Measurements from ENCODE around the gene GLI2. TPM values are rescaled to one million over a fixed set of nuclear protein-coding genes. Genes with fewer than 3 reads are reported as not detected.

The GLI2 gene
- total and polyA plus RNA-seq, 2 donors (not counting 1 experiment from before 2014, with no cell fraction given): not detected

DNA sequence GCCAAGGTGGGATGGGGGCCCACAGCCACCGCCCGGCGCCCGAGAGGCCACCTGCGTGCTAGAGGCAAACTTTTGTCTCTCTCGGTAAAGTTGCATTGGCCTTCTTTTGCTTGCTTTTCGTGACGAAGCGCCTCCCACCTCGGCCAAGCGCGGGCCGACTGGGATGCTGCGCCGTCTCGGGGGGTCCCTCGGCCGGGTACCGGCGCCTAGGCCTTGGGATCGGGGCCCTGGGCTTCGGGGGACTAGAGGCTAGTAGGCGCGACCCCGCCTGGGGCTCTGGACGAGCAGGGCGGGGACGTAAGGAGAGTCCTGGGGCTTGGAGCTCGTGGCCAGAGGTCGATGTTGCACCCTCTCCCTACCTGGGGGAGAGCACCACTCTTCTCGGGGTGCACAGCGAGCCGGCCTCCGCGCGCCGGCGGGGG lies 545 bp downstream of the GLI2 start:
- Histone ChIP-seq H3K4me3 (ENCODE audit: control extremely low read depth in 1 of 5, extremely low read depth in 1 of 5, insufficient read depth in 1 of 5, low read depth in 2 of 5, low read length in 4 of 5) (no peak overlapping the region), H3K4me1 (ENCODE audit: control insufficient read depth in 2 of 2, insufficient read depth in 2 of 2, low read length in 2 of 2) (peaks cover 3 to 5% of the 10 kb centered on the region in 2 donors), H2AFZ (ENCODE audit: insufficient read depth, low read depth, low read length, poor library complexity, severe bottlenecking) (no peak overlapping the region), H4K20me1 (ENCODE audit: control insufficient read depth, insufficient read depth, low read length, poor library complexity, severe bottlenecking) (no peaks in the 10 kb centered on the region), H3K9me3 (ENCODE audit: control extremely low read depth in 1 of 3, control insufficient read depth in 2 of 3, insufficient read depth in 1 of 3, low read length in 2 of 3) (peaks cover 0 to 3% (median 0%) of the 10 kb centered on the region in 3 donors), H3K4me2 (replicated peaks; ENCODE audit: low read depth, low read length, poor library complexity, severe bottlenecking) (peak overlapping the region; percentile 49), H3K27ac (ENCODE audit: low read length in 2 of 2) (no peak overlapping the region), H3K79me2 (ENCODE audit: control insufficient read depth, insufficient read depth, low read length) (no peaks in the 10 kb centered on the region), H3K27me3 (replicated peaks in 1 of 4; ENCODE audit: control extremely low read depth in 1 of 4, control insufficient read depth in 3 of 4, insufficient read depth in 4 of 4, low read length in 3 of 4) (peaks cover 0 to 47% (median 23%) of the 10 kb centered on the region in 4 experiments), H3K36me3 (replicated peaks in 1 of 2; ENCODE audit: control extremely low read depth in 1 of 2, control insufficient read depth in 1 of 2, extremely low read depth in 1 of 2, insufficient read depth in 2 of 2, low read length in 1 of 2) (no peaks in the 10 kb centered on the region), H3K9ac (ENCODE audit: low read length) (no peak overlapping the region)
- H3K27me3 Mint-ChIP-seq: peaks cover 51% of the 10 kb centered on the region
- DNase-seq (no peak), ATAC-seq (ENCODE audit: low read depth) (no peak)
- intact Hi-C loops (cut with micrococcal nuclease): no loop called here
- H3K4me1 Mint-ChIP-seq: peaks cover 2% of the 10 kb centered on the region
- CTCF ChIA-PET: no interaction called here
- POLR2A ChIA-PET: no interaction called here
- H3K27ac Mint-ChIP-seq: no peak overlapping the region
- 5% methylated on average over 38 of the region's 38 CpGs for WGBS (ENCODE audit: insufficient coverage)
- TF ChIP-seq EZH2 (IDR thresholded peaks at IDR 0.05; ENCODE audit: borderline replicate concordance, insufficient read depth, low read depth, low read length, poor library complexity, severe bottlenecking): no peak
- TF ChIP-seq, protein P1, sequence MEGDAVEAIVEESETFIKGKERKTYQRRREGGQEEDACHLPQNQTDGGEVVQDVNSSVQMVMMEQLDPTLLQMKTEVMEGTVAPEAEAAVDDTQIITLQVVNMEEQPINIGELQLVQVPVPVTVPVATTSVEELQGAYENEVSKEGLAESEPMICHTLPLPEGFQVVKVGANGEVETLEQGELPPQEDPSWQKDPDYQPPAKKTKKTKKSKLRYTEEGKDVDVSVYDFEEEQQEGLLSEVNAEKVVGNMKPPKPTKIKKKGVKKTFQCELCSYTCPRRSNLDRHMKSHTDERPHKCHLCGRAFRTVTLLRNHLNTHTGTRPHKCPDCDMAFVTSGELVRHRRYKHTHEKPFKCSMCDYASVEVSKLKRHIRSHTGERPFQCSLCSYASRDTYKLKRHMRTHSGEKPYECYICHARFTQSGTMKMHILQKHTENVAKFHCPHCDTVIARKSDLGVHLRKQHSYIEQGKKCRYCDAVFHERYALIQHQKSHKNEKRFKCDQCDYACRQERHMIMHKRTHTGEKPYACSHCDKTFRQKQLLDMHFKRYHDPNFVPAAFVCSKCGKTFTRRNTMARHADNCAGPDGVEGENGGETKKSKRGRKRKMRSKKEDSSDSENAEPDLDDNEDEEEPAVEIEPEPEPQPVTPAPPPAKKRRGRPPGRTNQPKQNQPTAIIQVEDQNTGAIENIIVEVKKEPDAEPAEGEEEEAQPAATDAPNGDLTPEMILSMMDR (IDR thresholded peaks at IDR 0.05): no peak
- H3K9me3 Mint-ChIP-seq (ENCODE audit: insufficient read depth): no peaks in the 10 kb centered on the region
- no peak overlapping the region for H3K4me3 Mint-ChIP-seq

DNA sequence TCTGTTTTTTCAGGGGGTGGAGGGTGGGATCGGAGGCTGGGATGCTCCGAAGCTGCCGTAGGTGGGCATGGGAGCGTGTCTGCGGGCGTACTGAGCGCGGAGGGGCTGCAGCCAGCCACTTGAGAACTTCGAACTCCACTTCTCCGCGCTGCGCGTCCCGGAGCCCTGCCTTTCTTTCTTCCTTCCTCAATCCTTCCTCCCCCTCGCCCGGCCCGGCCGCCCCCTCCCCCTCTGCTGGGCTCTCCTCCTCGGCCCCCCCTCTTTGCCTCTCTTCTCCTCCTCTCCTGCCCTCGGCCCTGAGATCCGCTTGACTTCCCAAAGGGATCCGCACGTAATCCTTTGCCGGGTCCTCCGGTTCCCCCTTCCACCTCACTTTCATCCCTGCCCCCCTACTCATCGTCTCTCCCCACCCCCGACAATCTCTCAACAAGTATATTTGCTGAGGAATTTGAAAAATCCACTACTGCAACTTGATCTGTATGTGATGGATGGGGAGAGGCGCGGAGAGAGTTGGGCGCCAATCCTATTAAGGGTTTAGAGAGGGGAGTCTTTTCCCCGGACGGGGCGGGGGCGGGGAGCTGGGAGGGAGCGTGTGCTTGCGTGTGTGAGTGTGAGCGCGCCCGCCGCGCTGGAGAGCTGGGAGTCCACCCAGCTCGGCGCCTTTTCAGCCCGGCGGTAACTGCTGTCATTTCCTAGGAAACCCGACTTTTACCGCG lies 1.1 kb downstream of the GLI2 start:
- intact Hi-C loops (cut with micrococcal nuclease): no loop called here
- Histone ChIP-seq H3K36me3 (replicated peaks in 1 of 2; ENCODE audit: control extremely low read depth in 1 of 2, control insufficient read depth in 1 of 2, extremely low read depth in 1 of 2, insufficient read depth in 2 of 2, low read length in 1 of 2) (no peaks in the 10 kb centered on the region), H3K4me1 (ENCODE audit: control insufficient read depth in 2 of 2, insufficient read depth in 2 of 2, low read length in 2 of 2) (peaks cover 3 to 5% of the 10 kb centered on the region in 2 donors), H3K79me2 (ENCODE audit: control insufficient read depth, insufficient read depth, low read length) (no peaks in the 10 kb centered on the region), H3K4me3 (ENCODE audit: control extremely low read depth in 1 of 5, extremely low read depth in 1 of 5, insufficient read depth in 1 of 5, low read depth in 2 of 5, low read length in 4 of 5) (no peak overlapping the region), H3K4me2 (replicated peaks; ENCODE audit: low read depth, low read length, poor library complexity, severe bottlenecking) (peak overlapping the region; percentile 49), H3K27ac (ENCODE audit: low read length in 2 of 2) (no peak overlapping the region), H3K9me3 (ENCODE audit: control extremely low read depth in 1 of 3, control insufficient read depth in 2 of 3, insufficient read depth in 1 of 3, low read length in 2 of 3) (peaks cover 0 to 3% (median 0%) of the 10 kb centered on the region in 3 donors), H3K27me3 (replicated peaks in 1 of 4; ENCODE audit: control extremely low read depth in 1 of 4, control insufficient read depth in 3 of 4, insufficient read depth in 4 of 4, low read length in 3 of 4) (peaks cover 0 to 47% (median 23%) of the 10 kb centered on the region in 4 experiments), H2AFZ (ENCODE audit: insufficient read depth, low read depth, low read length, poor library complexity, severe bottlenecking) (no peak overlapping the region), H3K9ac (ENCODE audit: low read length) (no peak overlapping the region), H4K20me1 (ENCODE audit: control insufficient read depth, insufficient read depth, low read length, poor library complexity, severe bottlenecking) (no peaks in the 10 kb centered on the region)
- no peak for ATAC-seq (ENCODE audit: low read depth)
- WGBS (ENCODE audit: insufficient coverage): 3% methylated on average over 42 of the region's 48 CpGs
- TF ChIP-seq EZH2 (IDR thresholded peaks at IDR 0.05; ENCODE audit: borderline replicate concordance, insufficient read depth, low read depth, low read length, poor library complexity, severe bottlenecking): no peak
- TF ChIP-seq, protein P1 (IDR thresholded peaks at IDR 0.05): no peak
- DNase-seq: no peak
- Mint-ChIP-seq H3K27ac (no peak overlapping the region), H3K9me3 (ENCODE audit: insufficient read depth) (no peaks in the 10 kb centered on the region), H3K27me3 (peaks cover 51% of the 10 kb centered on the region), H3K4me1 (peaks cover 2% of the 10 kb centered on the region), H3K4me3 (no peak overlapping the region)
- POLR2A ChIA-PET: no interaction called here
- CTCF ChIA-PET: no interaction called here

Data from B cell (primary cell).